Lower leg skin (tissue), 3 donors: Measurements from ENCODE around the gene MCTP2.

Experiments
- CTCF ChIP-seq, 3 donors: fragments of 450-650 bp; IDR thresholded peaks; one replicate each; pipeline ENCODE4 v1.5.1; 2016; ENCODE audit warnings: antibody characterized with exemption in 3 of 3, mild to moderate bottlenecking in 3 of 3, moderate library complexity in 2 of 3
- POLR2A ChIP-seq, 2 donors: fragments of 450-650 bp; IDR thresholded peaks; one replicate each; pipeline ENCODE4 v1.6.1; 2016 to 2017; ENCODE audit warnings: antibody characterized with exemption in 2 of 2, mild to moderate bottlenecking in 1 of 2, moderate library complexity in 1 of 2

GRCh38 chr15:94290730-94291129, 59.4 kb downstream of the MCTP2 start:
- no peak for TF ChIP-seq POLR2A (IDR thresholded peaks at IDR 0.05)
- TF ChIP-seq CTCF (IDR thresholded peaks at IDR 0.05) = no peak
